H1 (cell line): ENCODE data around the gene ANO9. TPM values are rescaled to one million over a fixed set of nuclear protein-coding genes. Genes with fewer than 3 reads are reported as not detected.

ENCODE experiments used
- CTCF ChIA-PET: fragments of 300-600 bp; sonication (Branson Sonifier 250); formaldehyde crosslinking; loops from one replicate; lab custom pipeline; 2021; ENCODE audit not compliant: partially characterized antibody; lab: Charles Lee
- POLR2A ChIA-PET: fragments of 300-600 bp; sonication (Branson Sonifier 250); formaldehyde crosslinking; loops from one replicate; lab custom pipeline; 2021; ENCODE audit warnings: inconsistent platforms; ENCODE audit not compliant: partially characterized antibody; lab: Charles Lee
- DNase-seq, 2 experiments: peaks; one replicate each; pipeline versions ENCODE4 v3.0.0 to v3.0.0-alpha.2; 2010 to 2022; ENCODE audit warnings: low spot score in 2 of 2, low read depth in 1 of 2, mixed read lengths in 1 of 2
- FAIRE-seq: peaks from 2 replicates; lab custom pipeline; 2011; peaks lifted over from hg19 to GRCh38; lab: Jason Lieb, UNC
- H2AFZ ChIP-seq: 2 replicates; pipeline ENCODE4 v1.8.1; 2012; ENCODE audit warnings: low read length, inconsistent platforms
- H2AK5ac ChIP-seq: 2 replicates; pipeline ENCODE4 v1.6.1; 2013; ENCODE audit warnings: low read depth, low read length
- H2BK120ac ChIP-seq: replicated peaks from 2 replicates; pipeline ENCODE3; 2013; ENCODE audit warnings: low read depth, low read length, inconsistent platforms
- H2BK12ac ChIP-seq: 2 replicates; pipeline ENCODE4 v1.6.1; 2013; ENCODE audit warnings: low read depth, low read length
- H2BK15ac ChIP-seq: 2 replicates; pipeline ENCODE4 v1.6.1; 2013; ENCODE audit warnings: low read length
- H2BK20ac ChIP-seq: 2 replicates; pipeline ENCODE4 v1.6.1; 2013; ENCODE audit warnings: low read length
- H2BK5ac ChIP-seq: 2 replicates; pipeline ENCODE4 v1.6.1; 2013; ENCODE audit warnings: low read depth, low read length
- H3K14ac ChIP-seq: 2 replicates; pipeline ENCODE4 v1.6.1; 2013; ENCODE audit warnings: inconsistent platforms; ENCODE audit not compliant: insufficient read length
- H3K18ac ChIP-seq: 2 replicates; pipeline ENCODE4 v1.6.1; 2013; ENCODE audit warnings: low read length; ENCODE audit errors: extremely low read depth
- H3K23ac ChIP-seq: 2 replicates; pipeline ENCODE4 v1.6.1; 2013; ENCODE audit warnings: inconsistent platforms; ENCODE audit not compliant: insufficient read length
- H3K23me2 ChIP-seq: 2 replicates; pipeline ENCODE4 v1.6.1; 2013; ENCODE audit warnings: low read depth, low read length
- H3K27ac ChIP-seq: 2 replicates; pipeline ENCODE4 v1.6.1; 2011; ENCODE audit warnings: low read depth, low read length, inconsistent platforms
- H3K27me3 ChIP-seq, 4 experiments: replicated peaks in 1 of 4; 1 replicate in 1 of 4; 2 replicates in 3 of 4; pipeline versions ENCODE4 v1.6.1 to v1.8.1; 2011 to 2013; ENCODE audit warnings: low read length in 3 of 4, mild to moderate bottlenecking in 3 of 4, inconsistent platforms in 2 of 4, mixed read lengths in 2 of 4, moderate library complexity in 1 of 4; ENCODE audit not compliant: control insufficient read depth in 3 of 4, insufficient read depth in 3 of 4; ENCODE audit errors: extremely low read depth in 1 of 4
- H3K36me3 ChIP-seq, 4 experiments: 2 replicates each; pipeline versions ENCODE4 v1.6.1 to v1.8.1; 2011 to 2013; ENCODE audit warnings: mild to moderate bottlenecking in 4 of 4, low read length in 3 of 4, moderate library complexity in 2 of 4, control low read depth in 1 of 4, inconsistent platforms in 1 of 4; ENCODE audit not compliant: insufficient read depth in 4 of 4, control insufficient read depth in 2 of 4
- H3K4ac ChIP-seq: replicated peaks from 2 replicates; pipeline ENCODE3; 2013; ENCODE audit warnings: low read length, low read depth, mixed read lengths, inconsistent platforms; ENCODE audit not compliant: insufficient read length
- H3K4me1 ChIP-seq, 4 experiments: replicated peaks in 1 of 4; 1 replicate in 1 of 4; 2 replicates in 3 of 4; pipeline versions ENCODE4 v1.6.1 to v1.8.1; 2011 to 2013; ENCODE audit warnings: low read length in 3 of 4, inconsistent platforms in 2 of 4, mixed read lengths in 1 of 4; ENCODE audit not compliant: insufficient read depth in 4 of 4, control insufficient read depth in 3 of 4
- H3K4me2 ChIP-seq, 2 experiments: 2 replicates each; pipeline versions ENCODE4 v1.6.1 to v1.8.1; 2011 to 2013; ENCODE audit warnings: low read depth in 2 of 2, low read length in 2 of 2, control low read depth in 1 of 2, inconsistent platforms in 1 of 2, mild to moderate bottlenecking in 1 of 2; ENCODE audit not compliant: insufficient read depth in 1 of 2
- H3K4me3 ChIP-seq, 4 experiments: fragments of 200-600, 300-600 bp in 1 of 4; sonication (generic), shearing (Covaris generic), sonication (Bioruptor Twin) in 1 of 4; 2 replicates each; pipeline versions ENCODE4 v1.5.1 to v1.8.1; 2011 to 2016; ENCODE audit warnings: low read length in 4 of 4, low read depth in 3 of 4, control low read depth in 2 of 4, inconsistent platforms in 2 of 4, mild to moderate bottlenecking in 2 of 4, mixed read lengths in 1 of 4, moderate library complexity in 1 of 4; ENCODE audit not compliant: insufficient read depth in 2 of 4; ENCODE audit errors: extremely low read depth in 1 of 4
- H3K56ac ChIP-seq: replicated peaks from 2 replicates; pipeline ENCODE3; 2013; ENCODE audit warnings: low read depth, mild to moderate bottlenecking, mixed read lengths, low read length, inconsistent platforms; ENCODE audit not compliant: insufficient read length
- H3K79me1 ChIP-seq: 2 replicates; pipeline ENCODE4 v1.6.1; 2013; ENCODE audit warnings: low read depth, low read length, control low read depth
- H3K79me2 ChIP-seq, 2 experiments: 2 replicates each; pipeline versions ENCODE4 v1.6.1 to v1.8.1; 2012 to 2013; ENCODE audit warnings: low read length in 2 of 2, mild to moderate bottlenecking in 2 of 2, inconsistent platforms in 1 of 2; ENCODE audit not compliant: insufficient read depth in 2 of 2, control insufficient read depth in 1 of 2
- H3K9ac ChIP-seq, 4 experiments: replicated peaks in 1 of 4; 1 replicate in 1 of 4; 2 replicates in 3 of 4; pipeline versions ENCODE4 v1.6.1 to v1.8.1; 2011 to 2013; ENCODE audit warnings: low read depth in 3 of 4, low read length in 3 of 4, control low read depth in 2 of 4, mild to moderate bottlenecking in 2 of 4, moderate library complexity in 2 of 4, inconsistent platforms in 1 of 4; ENCODE audit errors: extremely low read depth in 1 of 4
- H3K9me3 ChIP-seq, 2 experiments: 2 replicates each; pipeline versions ENCODE4 v1.6.1 to v1.8.1; 2012 to 2013; ENCODE audit warnings: mild to moderate bottlenecking in 2 of 2, moderate library complexity in 2 of 2, control low read depth in 1 of 2, inconsistent platforms in 1 of 2, low read depth in 1 of 2, low read length in 1 of 2, mixed read lengths in 1 of 2; ENCODE audit not compliant: insufficient read depth in 2 of 2
- H4K20me1 ChIP-seq, 2 experiments: replicated peaks in 1 of 2; 2 replicates each; pipeline versions ENCODE3 to v1.8.1; 2011 to 2013; ENCODE audit warnings: inconsistent platforms in 2 of 2, low read length in 2 of 2, mild to moderate bottlenecking in 1 of 2; ENCODE audit not compliant: insufficient read depth in 2 of 2, control insufficient read depth in 1 of 2
- H4K5ac ChIP-seq: 2 replicates; pipeline ENCODE4 v1.6.1; 2013; ENCODE audit warnings: low read length, low read depth, mixed read lengths, inconsistent platforms; ENCODE audit not compliant: insufficient read length
- H4K8ac ChIP-seq: 2 replicates; pipeline ENCODE4 v1.8.0; 2013; ENCODE audit warnings: mild to moderate bottlenecking, moderate library complexity, low read length, inconsistent platforms; ENCODE audit not compliant: insufficient read depth; ENCODE audit errors: extremely low read depth
- H4K91ac ChIP-seq: replicated peaks from 2 replicates; pipeline ENCODE3; 2013; ENCODE audit warnings: low read length, mixed read lengths, inconsistent platforms; ENCODE audit not compliant: insufficient read length
- KDM1A ChIP-seq: fragments of 200-600, 300-600 bp; sonication (generic); IDR thresholded peaks from 2 replicates; pipeline ENCODE4 v1.7.1; 2016; ENCODE audit warnings: mild to moderate bottlenecking, low read length, borderline replicate concordance
- RAD21 ChIP-seq, 2 experiments: IDR thresholded peaks in 1 of 2; conservative IDR thresholded peaks in 1 of 2; 2 replicates each; pipeline ENCODE4 v1.6.1; 2011; ENCODE audit warnings: low read depth in 2 of 2, low read length in 2 of 2, improper control_type of control experiment in 1 of 2, inconsistent platforms in 1 of 2, mild to moderate bottlenecking in 1 of 2, moderate library complexity in 1 of 2
- WGBS, 2 experiments: shearing (Covaris generic) in 1 of 2; methylation state at CpG; one replicate each; pipeline versions ENCODE4 v1.1.6 to v1.1.7; 2013 to 2015; ENCODE audit warnings: low lambda C conversion rate in 2 of 2, mixed read lengths in 2 of 2, inconsistent platforms in 1 of 2, low coverage in 1 of 2, missing lambda C conversion rate in 1 of 2; ENCODE audit not compliant: insufficient replicate concordance in 2 of 2, insufficient coverage in 1 of 2, insufficient read length in 1 of 2; ENCODE audit errors: extremely low coverage in 1 of 2, missing lambda C conversion rate in 1 of 2; 5-methylcytosine and 5-hydroxymethylcytosine counted together
- polyA plus RNA-seq, 7 experiments: library from polyadenylated mRNA; depleted of rRNA in 3 of 7; stranded (reverse) in 5 of 7; unstranded in 2 of 7; fragments of >200 nt in 5 of 7; fragments of 200-250 nt in 2 of 7; gene quantifications; 1 replicate in 5 of 7; 2 replicates in 1 of 7; 4 replicates in 1 of 7; pipeline versions ENCODE4 v1.2.1 to v1.2.3, GENCODE V29; 2011 to 2013; ENCODE audit warnings: missing spikeins in 2 of 7, mixed read lengths in 2 of 7
- total RNA-seq: library from RNA; stranded (reverse); fragmentation: NEBNext Ultra II Directional; extraction: Animal tissue kit (Norgen Biotek cat#: 25700); gene quantifications from 2 replicates; pipeline ENCODE4 v1.2.1, GENCODE V29; 2021

ANO9 gene
- total and polyA plus RNA-seq, 2 of the 8 experiments (the other 6 are each of a cell fraction or from before 2014, with no cell fraction given), result 20.0 to 20.7 TPM

- Histone ChIP-seq H3K56ac (no peak overlapping the region), H2BK20ac (no peak overlapping the region), H4K8ac (no peak overlapping the region), H4K5ac (no peak overlapping the region), H3K9ac (no peak overlapping the region), H3K4me1 (no peaks in the 10 kb centered on the region; a peak in 1 of 7 replicates), H3K79me1 (no peaks in the 10 kb centered on the region), H3K18ac (no peak overlapping the region), H2BK5ac (no peak overlapping the region), H4K20me1 (no peaks in the 10 kb centered on the region), H3K27me3 (no peaks in the 10 kb centered on the region), H3K4me3 (no peak overlapping the region), H2BK120ac (no peak overlapping the region), H3K4me2 (no peak overlapping the region), H3K9me3 (no peaks in the 10 kb centered on the region), H2AK5ac (no peak overlapping the region), H3K79me2 (no peaks in the 10 kb centered on the region), H4K91ac (no peak overlapping the region), H3K23me2 (no peaks in the 10 kb centered on the region), H3K27ac (no peak overlapping the region), H3K14ac (no peak overlapping the region), H2AFZ (no peak overlapping the region), H2BK12ac (no peak overlapping the region), H3K4ac (no peak overlapping the region), H3K23ac (no peak overlapping the region), H3K36me3 (no peaks in the 10 kb centered on the region; a peak in 1 of 8 replicates), H2BK15ac (no peak overlapping the region)
- no peak for TF ChIP-seq RAD21 (IDR thresholded peaks at IDR 0.05 in 1 of 2, conservative IDR thresholded peaks at IDR 0.05 in 1 of 2; ENCODE audit: low read depth in 2 of 2, low read length in 2 of 2)
- TF ChIP-seq KDM1A, result peak; percentile 57; the same call in 1 of the 2 replicates
- CTCF ChIA-PET, result interaction anchor here (1.4 kb wide), 1 partner anchor 17 kb away, joined by 5 read pairs; no protein-coding TSS in a partner anchor
- POLR2A ChIA-PET, result interaction anchor here (1.0 kb wide), 1 partner anchor 11 kb away, joined by 5 read pairs; no protein-coding TSS in a partner anchor
- WGBS, 2 experiments, result 100% methylated on average over 4 of the region's 4 CpGs; no CpG with 5 or more reads in 1 of the 2 experiments
- DNase-seq, result no peak
- no peak for FAIRE-seq
Observed at GRCh38 chr11:424232-424631, 17.6 kb downstream of the ANO9 start.
